Neural progenitor cell (in vitro differentiated cells): ENCODE measurements around the gene MITF. TPM values are rescaled to one million over a fixed set of nuclear protein-coding genes. Genes with fewer than 3 reads are reported as not detected.

Experiments
- DNase-seq: peaks from one replicate; pipeline ENCODE4 v3.0.0-alpha.2; 2016; ENCODE audit warnings: low spot score
- H2AFZ ChIP-seq: fragments of 200-600 bp; sonication (generic); replicated peaks from 2 replicates; pipeline ENCODE4 v1.6.1; 2016; ENCODE audit warnings: antibody characterized with exemption
- H3F3A ChIP-seq: fragments of 200-600 bp; sonication (generic); 2 replicates; pipeline ENCODE4 v1.6.1; 2016; ENCODE audit warnings: antibody characterized with exemption, low read depth
- H3K27ac ChIP-seq: fragments of 200-600 bp; sonication (generic); 2 replicates; pipeline ENCODE4 v1.5.1; 2016; ENCODE audit warnings: mild to moderate bottlenecking
- H3K27me3 ChIP-seq: fragments of 200-600 bp; sonication (generic); 2 replicates; pipeline ENCODE4 v1.6.1; 2016; ENCODE audit warnings: mild to moderate bottlenecking, moderate library complexity
- H3K36me3 ChIP-seq: fragments of 200-600 bp; sonication (generic); 2 replicates; pipeline ENCODE4 v1.5.1; 2016
- H3K4me1 ChIP-seq: fragments of 200-600 bp; sonication (generic); 2 replicates; pipeline ENCODE4 v1.6.1; 2016; ENCODE audit warnings: mixed run types
- H3K4me2 ChIP-seq: fragments of 200-600 bp; sonication (generic); 2 replicates; pipeline ENCODE4 v1.6.1; 2016
- H3K4me3 ChIP-seq: fragments of 200-600 bp; sonication (generic); 2 replicates; pipeline ENCODE4 v1.5.1; 2016
- H3K79me2 ChIP-seq: fragments of 200-600 bp; sonication (generic); 2 replicates; pipeline ENCODE4 v1.6.1; 2016; ENCODE audit warnings: low read depth
- H3K9ac ChIP-seq: fragments of 200-600 bp; sonication (generic); 2 replicates; pipeline ENCODE4 v1.6.1; 2016
- H3K9me3 ChIP-seq: fragments of 200-600 bp; sonication (generic); 2 replicates; pipeline ENCODE4 v1.5.1; 2016; ENCODE audit warnings: low read depth
- H4K20me1 ChIP-seq: fragments of 200-600 bp; sonication (generic); 2 replicates; pipeline ENCODE4 v1.6.1; 2016; ENCODE audit warnings: low read depth
- H3K27ac Mint-ChIP-seq: 3 replicates; pipeline ENCODE4 v1.8.0; 2021; ENCODE audit warnings: mixed read lengths
- H3K27me3 Mint-ChIP-seq: 2 replicates; pipeline ENCODE4 v1.8.0; 2022; ENCODE audit warnings: low read depth, mild to moderate bottlenecking, inconsistent platforms, moderate library complexity, mixed read lengths; ENCODE audit not compliant: insufficient read depth
- H3K36me3 Mint-ChIP-seq: 3 replicates; pipeline ENCODE4 v1.8.0; 2021; ENCODE audit warnings: mixed read lengths
- H3K4me1 Mint-ChIP-seq: 3 replicates; pipeline ENCODE4 v1.8.0; 2021; ENCODE audit warnings: mixed read lengths
- H3K4me3 Mint-ChIP-seq: 3 replicates; pipeline ENCODE4 v1.8.0; 2021; ENCODE audit warnings: mild to moderate bottlenecking, moderate library complexity, mixed read lengths
- H3K9me3 Mint-ChIP-seq: 3 replicates; pipeline ENCODE4 v1.8.0; 2020; ENCODE audit warnings: mixed read lengths
- EZH2 ChIP-seq: fragments of 200-600 bp; sonication (generic); IDR thresholded peaks from 2 replicates; pipeline ENCODE4 v1.6.1; 2017; ENCODE audit warnings: antibody characterized with exemption, mild to moderate bottlenecking, moderate library complexity
- EZH2phosphoT487 ChIP-seq: fragments of 200-600 bp; sonication (generic); IDR thresholded peaks from 2 replicates; pipeline ENCODE4 v1.6.1; 2017; ENCODE audit warnings: antibody characterized with exemption
- total RNA-seq: library from RNA; depleted of rRNA; stranded (reverse); fragments of >200 nt; gene quantifications from 2 replicates; pipeline ENCODE4 v1.2.3, GENCODE V29; 2015; ENCODE audit warnings: low replicate concordance
- TF ChIP-seq, protein P1 (sequence below): fragments of 200-600 bp; sonication (generic); IDR thresholded peaks from 2 replicates; pipeline ENCODE4 v1.5.1; 2017; ENCODE audit warnings: antibody characterized with exemption, mild to moderate bottlenecking

The MITF gene
- total RNA-seq, 1 donor from 2014 or later: not detected

DNA sequence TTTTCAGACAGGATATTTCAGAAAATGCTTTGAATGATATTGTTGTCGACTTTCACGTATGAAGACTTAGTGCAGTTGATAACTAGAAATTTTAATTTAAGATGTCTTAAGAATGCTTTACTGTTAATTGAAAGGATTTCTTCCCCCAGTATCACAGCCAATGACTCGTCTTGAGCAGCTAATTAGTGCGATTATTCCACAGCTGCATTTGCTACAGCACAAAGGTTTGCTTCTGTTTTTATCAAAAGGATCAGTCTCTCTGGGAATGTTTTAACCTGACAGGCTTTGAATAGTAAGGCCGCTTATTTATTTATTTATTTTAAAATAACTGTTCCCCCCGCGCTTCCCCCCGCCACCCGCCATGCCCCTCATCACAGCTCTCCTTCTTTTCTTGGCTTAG lies 136.8 kb downstream of the MITF start:
- Mint-ChIP-seq H3K4me1 (peaks cover 6% of the 10 kb centered on the region), H3K27ac (no peak overlapping the region), H3K9me3 (no peaks in the 10 kb centered on the region), H3K36me3 (no peaks in the 10 kb centered on the region), H3K27me3 (no peaks in the 10 kb centered on the region), H3K4me3 (no peak overlapping the region)
- Histone ChIP-seq H3K79me2 (no peaks in the 10 kb centered on the region), H3K4me1 (peaks cover 6% of the 10 kb centered on the region), H4K20me1 (no peaks in the 10 kb centered on the region), H3K4me2 (no peak overlapping the region), H3K9me3 (no peaks in the 10 kb centered on the region), H2AFZ (no peak overlapping the region), H3K27me3 (no peaks in the 10 kb centered on the region), H3K4me3 (no peak overlapping the region), H3F3A (no peaks in the 10 kb centered on the region), H3K27ac (no peak overlapping the region), H3K36me3 (no peaks in the 10 kb centered on the region), H3K9ac (no peak overlapping the region)
- peak; percentile 13 for DNase-seq
- TF ChIP-seq EZH2phosphoT487 (no peak), EZH2 (no peak)
- TF ChIP-seq, protein P1, sequence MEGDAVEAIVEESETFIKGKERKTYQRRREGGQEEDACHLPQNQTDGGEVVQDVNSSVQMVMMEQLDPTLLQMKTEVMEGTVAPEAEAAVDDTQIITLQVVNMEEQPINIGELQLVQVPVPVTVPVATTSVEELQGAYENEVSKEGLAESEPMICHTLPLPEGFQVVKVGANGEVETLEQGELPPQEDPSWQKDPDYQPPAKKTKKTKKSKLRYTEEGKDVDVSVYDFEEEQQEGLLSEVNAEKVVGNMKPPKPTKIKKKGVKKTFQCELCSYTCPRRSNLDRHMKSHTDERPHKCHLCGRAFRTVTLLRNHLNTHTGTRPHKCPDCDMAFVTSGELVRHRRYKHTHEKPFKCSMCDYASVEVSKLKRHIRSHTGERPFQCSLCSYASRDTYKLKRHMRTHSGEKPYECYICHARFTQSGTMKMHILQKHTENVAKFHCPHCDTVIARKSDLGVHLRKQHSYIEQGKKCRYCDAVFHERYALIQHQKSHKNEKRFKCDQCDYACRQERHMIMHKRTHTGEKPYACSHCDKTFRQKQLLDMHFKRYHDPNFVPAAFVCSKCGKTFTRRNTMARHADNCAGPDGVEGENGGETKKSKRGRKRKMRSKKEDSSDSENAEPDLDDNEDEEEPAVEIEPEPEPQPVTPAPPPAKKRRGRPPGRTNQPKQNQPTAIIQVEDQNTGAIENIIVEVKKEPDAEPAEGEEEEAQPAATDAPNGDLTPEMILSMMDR: no peak

DNA sequence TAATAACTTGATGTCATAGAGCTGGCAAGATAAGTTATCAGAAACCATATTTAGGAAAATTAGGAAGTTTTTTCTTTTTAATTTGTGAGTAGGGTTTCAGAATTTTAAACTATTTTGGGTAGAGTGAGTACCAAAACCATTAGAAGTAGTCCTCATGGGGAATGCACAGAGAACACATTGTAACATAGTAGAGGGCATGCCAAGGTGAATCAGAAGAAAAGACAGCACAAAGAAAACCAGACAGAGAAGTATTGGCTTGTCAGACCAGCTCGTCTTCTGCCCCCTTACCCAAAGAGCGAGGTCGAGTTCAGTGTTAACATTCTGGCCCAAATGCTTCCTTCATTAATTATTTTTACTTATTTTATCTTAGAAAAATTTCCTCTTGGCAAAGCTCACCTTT lies 139.0 kb downstream of the MITF start:
- Histone ChIP-seq H3K27ac (no peak overlapping the region), H3K4me2 (no peak overlapping the region), H3K9ac (no peak overlapping the region), H3K36me3 (no peaks in the 10 kb centered on the region), H3K79me2 (no peaks in the 10 kb centered on the region), H3F3A (no peaks in the 10 kb centered on the region), H4K20me1 (no peaks in the 10 kb centered on the region), H2AFZ (no peak overlapping the region), H3K4me1 (peaks cover 6% of the 10 kb centered on the region), H3K9me3 (no peaks in the 10 kb centered on the region), H3K4me3 (no peak overlapping the region), H3K27me3 (no peaks in the 10 kb centered on the region)
- H3K27me3 Mint-ChIP-seq: no peaks in the 10 kb centered on the region
- no peak overlapping the region for H3K4me3 Mint-ChIP-seq
- no peaks in the 10 kb centered on the region for H3K9me3 Mint-ChIP-seq
- no peak for TF ChIP-seq EZH2
- TF ChIP-seq, protein P1: no peak
- H3K27ac Mint-ChIP-seq: no peak overlapping the region
- peaks cover 10% of the 10 kb centered on the region for H3K4me1 Mint-ChIP-seq
- DNase-seq: no peak
- no peaks in the 10 kb centered on the region for H3K36me3 Mint-ChIP-seq

DNA sequence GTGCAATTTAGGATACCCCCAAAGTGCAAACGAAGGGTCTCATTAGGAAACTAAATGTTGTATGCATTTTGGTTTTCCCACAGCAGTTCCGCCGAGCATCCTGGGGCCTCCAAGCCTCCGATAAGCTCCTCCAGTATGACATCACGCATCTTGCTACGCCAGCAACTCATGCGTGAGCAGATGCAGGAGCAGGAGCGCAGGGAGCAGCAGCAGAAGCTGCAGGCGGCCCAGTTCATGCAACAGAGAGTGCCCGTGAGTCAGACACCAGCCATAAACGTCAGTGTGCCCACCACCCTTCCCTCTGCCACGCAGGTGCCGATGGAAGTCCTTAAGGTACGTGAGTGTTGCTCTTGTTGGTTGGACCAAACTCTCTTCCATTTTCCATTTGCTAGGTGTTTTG lies 139.8 kb downstream of the MITF start:
- H3K27me3 Mint-ChIP-seq: no peaks in the 10 kb centered on the region
- Histone ChIP-seq H2AFZ (peak overlapping the region; percentile 62), H3K4me2 (no peak overlapping the region), H3K36me3 (no peaks in the 10 kb centered on the region), H3K4me3 (no peak overlapping the region), H3K27me3 (no peaks in the 10 kb centered on the region), H3K9ac (no peak overlapping the region), H3K4me1 (peaks cover 6% of the 10 kb centered on the region), H3F3A (no peaks in the 10 kb centered on the region), H4K20me1 (no peaks in the 10 kb centered on the region), H3K27ac (no peak overlapping the region), H3K9me3 (no peaks in the 10 kb centered on the region), H3K79me2 (no peaks in the 10 kb centered on the region)
- peaks cover 10% of the 10 kb centered on the region for H3K4me1 Mint-ChIP-seq
- H3K36me3 Mint-ChIP-seq: no peaks in the 10 kb centered on the region
- no peaks in the 10 kb centered on the region for H3K9me3 Mint-ChIP-seq
- H3K27ac Mint-ChIP-seq: no peak overlapping the region
- DNase-seq: peak; percentile 19
- H3K4me3 Mint-ChIP-seq: no peak overlapping the region
- TF ChIP-seq, protein P1: no peak
- TF ChIP-seq EZH2 (no peak), EZH2phosphoT487 (no peak)
